Lower lobe of right lung (tissue), 2 donors: ENCODE data around the gene NRCAM. TPM values are rescaled to one million over a fixed set of nuclear protein-coding genes. Genes with fewer than 3 reads are reported as not detected.

Experiments
- ATAC-seq, 2 donors: fragments of 200-7000 bp; cut with Tn5 transposase; one replicate each; pipeline ENCODE4 v1.9.1; 2020 to 2022; ENCODE audit warnings: mild to moderate bottlenecking in 2 of 2, moderate library complexity in 2 of 2
- DNase-seq: peaks from one replicate; pipeline ENCODE4 v3.0.0-alpha.2; 2020
- H3K27ac ChIP-seq: fragments of 200-600 bp; one replicate; pipeline ENCODE4 v1.8.0; 2022
- H3K27me3 ChIP-seq: fragments of 200-600 bp; one replicate; pipeline ENCODE4 v1.8.0; 2022; ENCODE audit warnings: low read depth
- H3K36me3 ChIP-seq: fragments of 200-600 bp; one replicate; pipeline ENCODE4 v1.8.0; 2022; ENCODE audit warnings: mild to moderate bottlenecking
- H3K4me1 ChIP-seq: fragments of 200-600 bp; one replicate; pipeline ENCODE4 v1.8.0; 2022
- H3K4me3 ChIP-seq: fragments of 200-600 bp; one replicate; pipeline ENCODE4 v1.8.0; 2022; ENCODE audit warnings: mild to moderate bottlenecking
- H3K9me3 ChIP-seq: fragments of 200-600 bp; one replicate; pipeline ENCODE4 v1.8.0; 2022
- intact Hi-C: fragments of 100-400 bp; cut with DNase I; formaldehyde crosslinking; loops from one replicate; pipeline ENCODE4 v1.11.0; 2022
- total RNA-seq: library from RNA; stranded (reverse); fragmentation: NEBNext Ultra II Directional; extraction: Animal tissue kit (Norgen Biotek cat#: 25700); gene quantifications from one replicate; pipeline ENCODE4 v1.2.1, GENCODE V29; 2021
- TF ChIP-seq, protein P1 (sequence below): fragments of 200-600 bp; IDR thresholded peaks from one replicate; pipeline ENCODE4 v1.8.0; 2022; ENCODE audit warnings: antibody characterized with exemption, mild to moderate bottlenecking
- donor health status: DM: no; HTN: yes; CAD: no; lungs with severe emphysema.

NRCAM gene
- total RNA-seq, 1 donor from 2014 or later, result 2.6 TPM

DNA sequence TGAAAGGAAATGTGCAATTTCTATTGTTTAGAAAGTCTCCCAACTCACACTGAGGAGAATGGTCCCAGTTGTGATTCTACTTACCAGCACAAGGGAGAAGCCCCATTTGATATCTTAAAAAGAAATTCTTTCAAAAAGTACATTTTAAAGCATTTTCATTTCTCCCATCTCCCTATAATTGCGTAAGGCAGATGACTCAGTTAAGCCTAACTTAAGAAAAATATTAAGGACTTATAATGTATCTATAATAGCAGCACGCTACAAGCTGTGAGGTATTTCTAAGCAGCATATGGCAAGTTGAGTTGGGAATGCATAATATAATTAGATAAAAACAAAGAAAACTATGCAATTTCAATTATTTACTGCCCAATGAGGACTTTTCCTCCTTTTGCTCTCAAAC, 8.5 kb upstream of the NRCAM start:
- Histone ChIP-seq H3K27ac (no peak overlapping the region), H3K4me3 (no peak overlapping the region), H3K9me3 (no peaks in the 10 kb centered on the region), H3K36me3 (no peaks in the 10 kb centered on the region), H3K27me3 (peaks cover 3% of the 10 kb centered on the region), H3K4me1 (no peaks in the 10 kb centered on the region)
- TF ChIP-seq, protein P1, sequence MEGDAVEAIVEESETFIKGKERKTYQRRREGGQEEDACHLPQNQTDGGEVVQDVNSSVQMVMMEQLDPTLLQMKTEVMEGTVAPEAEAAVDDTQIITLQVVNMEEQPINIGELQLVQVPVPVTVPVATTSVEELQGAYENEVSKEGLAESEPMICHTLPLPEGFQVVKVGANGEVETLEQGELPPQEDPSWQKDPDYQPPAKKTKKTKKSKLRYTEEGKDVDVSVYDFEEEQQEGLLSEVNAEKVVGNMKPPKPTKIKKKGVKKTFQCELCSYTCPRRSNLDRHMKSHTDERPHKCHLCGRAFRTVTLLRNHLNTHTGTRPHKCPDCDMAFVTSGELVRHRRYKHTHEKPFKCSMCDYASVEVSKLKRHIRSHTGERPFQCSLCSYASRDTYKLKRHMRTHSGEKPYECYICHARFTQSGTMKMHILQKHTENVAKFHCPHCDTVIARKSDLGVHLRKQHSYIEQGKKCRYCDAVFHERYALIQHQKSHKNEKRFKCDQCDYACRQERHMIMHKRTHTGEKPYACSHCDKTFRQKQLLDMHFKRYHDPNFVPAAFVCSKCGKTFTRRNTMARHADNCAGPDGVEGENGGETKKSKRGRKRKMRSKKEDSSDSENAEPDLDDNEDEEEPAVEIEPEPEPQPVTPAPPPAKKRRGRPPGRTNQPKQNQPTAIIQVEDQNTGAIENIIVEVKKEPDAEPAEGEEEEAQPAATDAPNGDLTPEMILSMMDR, result no peak
- ATAC-seq, result no peak
- intact Hi-C loops, result no loop called here
- DNase-seq, result no peak

DNA sequence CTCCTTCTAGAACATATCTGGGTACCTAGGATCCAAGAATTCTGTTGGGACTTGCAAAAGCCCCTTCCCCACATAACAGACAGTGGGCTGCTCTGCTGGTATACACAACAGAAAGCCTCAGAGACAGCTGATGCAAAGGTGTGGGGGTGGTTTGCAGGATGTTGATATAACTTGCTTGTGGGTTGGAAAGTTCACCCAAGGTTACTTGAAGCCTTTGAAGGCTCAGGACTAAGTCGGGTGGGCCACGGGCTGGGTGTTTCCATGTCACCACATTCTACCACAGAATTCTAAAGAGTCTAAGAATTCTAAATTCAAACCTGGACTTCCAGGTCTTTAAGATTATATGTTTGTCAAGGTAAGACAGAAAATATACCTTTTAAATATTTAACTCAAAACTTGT, 7.4 kb upstream of the NRCAM start:
- peaks cover 3% of the 10 kb centered on the region for H3K27me3 ChIP-seq
- H3K36me3 ChIP-seq, result no peaks in the 10 kb centered on the region
- TF ChIP-seq, protein P1, result no peak
- DNase-seq (no peak), ATAC-seq (no peak)
- intact Hi-C loops, result no loop called here
- H3K4me1 ChIP-seq, result no peaks in the 10 kb centered on the region
- H3K9me3 ChIP-seq, result no peaks in the 10 kb centered on the region
- H3K27ac ChIP-seq, result no peak overlapping the region
- no peak overlapping the region for H3K4me3 ChIP-seq

DNA sequence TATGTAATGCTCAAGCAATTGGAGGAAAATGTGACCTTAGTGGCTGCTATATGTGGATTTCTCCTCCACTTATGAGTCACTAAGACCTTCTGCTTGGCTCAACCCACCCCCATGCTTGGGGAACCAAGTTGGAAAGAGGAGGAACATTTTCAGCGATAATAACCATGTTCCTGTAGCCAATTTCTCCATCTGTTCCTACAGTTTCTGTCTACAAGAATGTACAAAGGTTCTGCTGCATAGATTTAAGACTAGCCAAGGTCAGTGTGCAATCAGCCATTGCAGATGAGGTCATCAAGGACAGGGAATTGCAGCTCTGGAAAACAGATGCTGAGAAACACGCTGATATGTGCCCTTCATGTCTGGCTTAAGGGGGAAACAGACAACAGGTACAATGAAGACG, 5.6 kb upstream of the NRCAM start:
- ATAC-seq, result no peak
- Histone ChIP-seq H3K4me3 (no peak overlapping the region), H3K4me1 (no peaks in the 10 kb centered on the region), H3K9me3 (no peaks in the 10 kb centered on the region), H3K36me3 (no peaks in the 10 kb centered on the region), H3K27me3 (peaks cover 15% of the 10 kb centered on the region), H3K27ac (no peak overlapping the region)
- TF ChIP-seq, protein P1, result no peak
- intact Hi-C loops, result no loop called here
- DNase-seq, result no peak

DNA sequence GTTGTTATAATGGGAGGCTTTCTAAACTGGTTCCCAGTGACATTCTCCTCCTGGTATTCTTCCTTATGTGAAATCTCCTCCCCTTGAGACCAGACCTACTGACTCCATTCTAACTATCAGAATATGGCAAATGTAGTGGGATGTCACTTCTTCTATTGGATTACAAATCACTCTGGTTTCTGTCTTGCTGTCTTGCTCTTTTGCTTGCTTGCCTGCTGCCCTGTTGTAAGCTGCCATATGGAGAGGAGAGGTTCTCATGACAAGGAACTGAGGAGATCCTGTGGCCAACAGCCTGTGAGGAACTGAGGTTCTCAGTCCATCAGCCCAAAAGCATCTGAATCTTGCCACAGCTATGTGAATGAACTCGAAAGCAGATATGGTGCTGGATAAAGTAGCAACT, 4.7 kb upstream of the NRCAM start:
- TF ChIP-seq, protein P1, result no peak
- Histone ChIP-seq H3K4me1 (peaks cover under 1% of the 10 kb centered on the region), H3K27ac (no peak overlapping the region), H3K27me3 (peaks cover 16% of the 10 kb centered on the region), H3K36me3 (no peaks in the 10 kb centered on the region), H3K4me3 (no peak overlapping the region), H3K9me3 (no peaks in the 10 kb centered on the region)
- DNase-seq (no peak), ATAC-seq (no peak)
- intact Hi-C loops, result no loop called here

DNA sequence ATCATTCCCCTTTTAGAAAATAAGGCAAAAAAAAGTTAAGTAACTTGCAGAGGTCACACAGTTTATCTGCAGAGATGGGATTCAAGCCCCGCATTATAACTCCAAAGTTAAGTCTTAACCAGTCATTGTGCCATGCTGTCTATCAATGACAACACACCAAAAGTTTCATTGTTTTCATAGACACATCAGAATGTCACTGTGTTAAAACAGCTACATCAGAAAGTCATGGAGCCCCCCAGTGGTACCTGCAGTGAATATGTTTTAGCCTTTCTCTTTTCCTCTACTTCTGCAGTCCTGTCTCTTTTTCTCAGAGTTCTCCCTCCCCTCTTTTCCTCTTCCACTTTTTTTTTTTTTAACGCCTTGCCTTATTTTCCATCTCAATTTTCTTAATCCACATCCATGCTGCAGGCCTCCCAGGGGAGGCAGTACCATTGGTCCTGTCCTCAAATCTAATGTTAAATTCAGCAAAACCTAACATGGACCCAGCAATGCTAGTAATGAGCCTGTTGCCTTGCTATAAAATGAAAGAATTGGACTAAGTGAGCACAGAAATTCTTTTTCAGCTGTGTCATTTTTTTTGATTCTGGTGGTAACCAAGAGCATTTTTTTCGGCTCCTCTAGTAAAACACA, 3.8 kb upstream of the NRCAM start:
- Histone ChIP-seq H3K4me1 (peaks cover 10% of the 10 kb centered on the region), H3K36me3 (no peaks in the 10 kb centered on the region), H3K4me3 (no peak overlapping the region), H3K27me3 (peaks cover 26% of the 10 kb centered on the region), H3K27ac (no peak overlapping the region), H3K9me3 (no peaks in the 10 kb centered on the region)
- intact Hi-C loops, result no loop called here
- DNase-seq (no peak), ATAC-seq (no peak)
- TF ChIP-seq, protein P1, result peak; percentile 19
